BE2C (cell line): Measurements from ENCODE around the gene PLEKHF1.

ENCODE experiments used
- DNase-seq: peaks from one replicate; pipeline ENCODE4 v3.0.0-alpha.2; 2020
- H3K27me3 ChIP-seq: fragments of 250-450 bp; sonication (Bioruptor Pico); 2 replicates; pipeline ENCODE4 v1.5.1; 2020; ENCODE audit warnings: mild to moderate bottlenecking
- H3K36me3 ChIP-seq: fragments of 250-450 bp; sonication (Bioruptor Pico); 2 replicates; pipeline ENCODE4 v1.5.1; 2020; ENCODE audit warnings: mild to moderate bottlenecking
- H3K4me1 ChIP-seq: fragments of 250-450 bp; sonication (Bioruptor Pico); 2 replicates; pipeline ENCODE4 v1.5.1; 2020
- H3K4me3 ChIP-seq: 2 replicates; pipeline ENCODE4 v1.5.1; 2011; ENCODE audit warnings: low read depth, low read length
- H3K9me3 ChIP-seq: fragments of 250-450 bp; sonication (Bioruptor Pico); 2 replicates; pipeline ENCODE4 v1.5.1; 2020
- CTCF ChIP-seq: IDR thresholded peaks from 2 replicates; pipeline ENCODE4 v1.5.1; 2012; ENCODE audit warnings: mild to moderate bottlenecking, low read depth, low read length

PLEKHF1 gene

GRCh38 chr19:29660835-29661234 lies 4.4 kb upstream of the PLEKHF1 start:
- Histone ChIP-seq H3K9me3 (no peaks in the 10 kb centered on the region), H3K27me3 (no peaks in the 10 kb centered on the region; the same call in 1 of the 2 replicates), H3K4me3 (no peak overlapping the region), H3K36me3 (no peaks in the 10 kb centered on the region), H3K4me1 (no peaks in the 10 kb centered on the region)
- no peak for DNase-seq
- TF ChIP-seq CTCF: no peak

- Histone ChIP-seq H3K9me3 (no peaks in the 10 kb centered on the region), H3K27me3 (no peaks in the 10 kb centered on the region), H3K36me3 (no peaks in the 10 kb centered on the region), H3K4me1 (no peaks in the 10 kb centered on the region), H3K4me3 (no peak overlapping the region)
- DNase-seq: no peak
- TF ChIP-seq CTCF: no peak
Measured at GRCh38 chr19:29662278-29662603, 3.0 kb upstream of the PLEKHF1 start.

GRCh38 chr19:29662604-29663404 lies 2.5 kb upstream of the PLEKHF1 start:
- Histone ChIP-seq H3K4me3 (no peak overlapping the region), H3K4me1 (no peaks in the 10 kb centered on the region), H3K9me3 (no peaks in the 10 kb centered on the region), H3K36me3 (no peaks in the 10 kb centered on the region), H3K27me3 (no peaks in the 10 kb centered on the region)
- TF ChIP-seq CTCF: no peak
- DNase-seq: no peak

GRCh38 chr19:29663861-29664752 lies 1.2 kb upstream of the PLEKHF1 start:
- no peak overlapping the region; the same call in 1 of the 2 replicates for H3K4me3 ChIP-seq
- H3K27me3 ChIP-seq: no peaks in the 10 kb centered on the region
- no peaks in the 10 kb centered on the region for H3K36me3 ChIP-seq
- TF ChIP-seq CTCF: no peak
- no peaks in the 10 kb centered on the region for H3K9me3 ChIP-seq
- H3K4me1 ChIP-seq: no peaks in the 10 kb centered on the region
- no peak for DNase-seq

- no peak for TF ChIP-seq CTCF
- H3K4me3 ChIP-seq: peak overlapping the region; percentile 54
- H3K9me3 ChIP-seq: no peaks in the 10 kb centered on the region
- H3K4me1 ChIP-seq: no peaks in the 10 kb centered on the region
- no peaks in the 10 kb centered on the region for H3K36me3 ChIP-seq
- DNase-seq: no peak
- no peaks in the 10 kb centered on the region for H3K27me3 ChIP-seq
Measured at GRCh38 chr19:29664753-29665214, 477 bp upstream of the PLEKHF1 start.
